Colon (tissue), 2 donors: ENCODE results near the gene STIM1.
"Not testable (repeated sequence)": the region's sequence is repeated elsewhere in the genome, so short reads cannot be mapped to it uniquely, and the experiment has no call there.

Source experiments
- FAIRE-seq: peaks from 2 replicates; lab custom pipeline; 2012; peaks lifted over from hg19 to GRCh38; lab: Jason Lieb, UNC
- donor health status: control.
- donor health status: control.

STIM1 gene

DNA sequence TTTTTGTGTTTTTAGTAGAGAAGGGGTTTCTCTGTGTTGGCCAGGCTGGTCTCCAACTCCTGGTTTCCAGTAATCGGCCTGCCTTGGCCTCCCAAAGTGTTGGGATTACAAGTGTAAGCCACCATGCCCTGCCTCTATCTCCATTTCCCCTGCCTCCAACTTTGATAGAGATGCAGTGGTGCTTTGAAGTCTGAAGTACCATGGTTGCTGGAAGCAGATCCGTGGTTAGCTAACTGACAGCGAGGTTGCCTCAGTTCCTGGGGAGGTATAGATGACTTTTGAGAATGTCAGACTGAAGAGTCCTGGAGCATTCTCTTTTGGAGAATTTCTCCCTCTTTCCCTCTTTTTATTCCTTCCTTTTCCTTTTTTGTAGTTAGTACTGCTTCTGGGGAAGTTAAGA, 127.6 kb downstream of the STIM1 start:
- FAIRE-seq, result no peak

DNA sequence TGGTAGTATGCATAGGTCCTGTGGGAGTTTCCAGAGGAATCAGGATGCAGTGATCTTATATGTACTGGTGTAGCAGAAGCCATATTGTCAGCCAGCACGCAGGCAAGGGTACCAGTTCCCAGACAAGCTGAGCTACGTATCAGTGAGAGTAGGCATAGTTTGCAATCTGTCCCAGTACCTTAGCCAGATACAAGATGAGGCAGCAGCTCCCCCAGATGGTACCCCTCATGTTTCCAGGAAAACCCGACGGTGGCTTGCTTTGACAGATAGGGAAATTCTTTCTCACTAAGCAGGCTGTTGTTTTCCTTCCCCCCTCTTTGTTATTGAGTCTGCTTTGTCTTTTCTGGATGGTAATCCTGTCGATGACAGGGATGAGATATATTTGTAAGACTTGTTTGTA, 129.4 kb downstream of the STIM1 start:
- no peak for FAIRE-seq

DNA sequence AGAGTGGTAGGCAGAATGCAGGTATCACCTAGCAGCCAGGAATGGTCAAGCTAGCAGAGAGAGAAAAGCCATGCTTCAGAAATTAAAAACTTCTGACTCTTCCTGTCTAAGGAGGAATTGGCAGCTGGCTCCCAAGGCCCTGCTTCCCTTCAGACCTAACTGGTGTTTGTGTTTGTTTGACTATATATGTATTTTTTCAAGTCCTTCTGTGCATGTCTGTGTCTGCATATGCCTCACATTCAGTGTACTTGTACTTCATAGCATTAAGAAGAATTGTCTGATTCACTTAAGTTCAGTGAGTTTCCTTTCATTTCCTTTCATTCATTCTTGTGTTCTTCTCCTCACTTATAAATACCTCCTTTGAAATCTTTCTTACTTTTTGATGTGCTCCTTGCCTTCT, 130.2 kb downstream of the STIM1 start:
- FAIRE-seq, result no peak

DNA sequence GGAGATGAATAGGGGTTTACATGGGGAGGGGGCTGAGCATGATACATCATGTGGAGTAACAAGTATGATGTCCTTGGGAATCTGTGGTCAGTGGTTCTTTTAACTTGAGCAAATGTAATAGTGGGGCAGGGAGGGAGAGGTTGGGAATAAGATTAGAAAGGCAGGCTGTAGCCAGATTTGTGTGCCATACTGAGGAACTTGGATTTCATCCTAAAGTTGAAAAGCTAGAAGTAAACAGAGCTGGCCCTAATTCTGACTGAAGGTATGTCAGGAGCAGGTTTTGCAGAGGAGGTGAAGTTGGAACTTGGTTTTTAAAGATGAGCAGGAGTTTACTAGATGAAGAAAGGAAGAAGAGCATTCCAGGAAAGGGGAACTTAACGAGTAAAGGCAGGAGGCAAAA, 130.8 kb downstream of the STIM1 start:
- no peak for FAIRE-seq

DNA sequence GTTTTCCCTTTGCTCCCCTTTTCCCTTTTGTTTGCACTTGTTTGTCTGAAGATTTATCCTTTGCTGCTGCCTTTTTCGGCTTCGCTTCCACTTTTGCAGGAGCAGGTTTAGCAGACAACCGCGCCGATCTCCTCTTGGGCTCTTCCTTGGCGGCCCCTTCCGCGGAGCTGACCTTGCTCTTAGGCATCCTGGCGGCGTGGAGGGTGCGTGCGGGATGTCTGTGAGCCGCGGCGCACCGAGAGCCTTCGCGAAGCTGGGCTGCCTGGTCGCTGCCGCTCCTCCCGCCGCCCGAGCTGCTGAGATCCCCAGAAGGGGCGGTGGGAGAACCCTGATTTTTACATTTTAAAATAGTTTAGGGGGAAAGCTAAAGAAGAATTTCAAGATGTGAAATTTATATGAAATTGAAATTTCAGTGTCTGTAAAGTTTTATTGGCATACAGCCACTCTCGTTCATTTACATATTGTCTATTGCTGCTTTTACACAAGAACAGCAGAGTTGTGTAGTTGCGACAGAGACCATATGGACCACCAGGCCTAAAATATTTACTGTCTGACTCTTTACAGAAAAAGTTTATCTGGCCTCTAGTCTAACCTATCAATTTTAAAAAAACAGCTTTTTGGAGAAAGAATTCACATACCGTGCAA, 133.9 kb downstream of the STIM1 start:
- FAIRE-seq, result no peak

DNA sequence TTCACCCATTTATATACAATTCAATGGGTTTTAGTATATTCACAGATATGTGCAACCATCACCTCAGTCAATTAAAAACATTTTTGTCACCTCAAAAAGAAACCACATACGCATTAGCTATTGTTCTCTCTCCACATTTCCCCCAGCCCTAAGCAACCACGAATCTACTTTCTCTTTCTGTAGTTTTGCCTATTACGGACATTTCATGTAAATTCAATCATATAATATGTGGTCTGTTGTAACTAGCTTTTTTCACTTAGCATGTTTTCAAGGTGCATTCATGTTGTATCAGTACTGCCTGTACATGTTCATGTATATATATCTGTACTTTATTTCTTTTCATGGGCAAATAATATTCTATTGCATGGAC, 134.4 kb downstream of the STIM1 start:
- no peak for FAIRE-seq

DNA sequence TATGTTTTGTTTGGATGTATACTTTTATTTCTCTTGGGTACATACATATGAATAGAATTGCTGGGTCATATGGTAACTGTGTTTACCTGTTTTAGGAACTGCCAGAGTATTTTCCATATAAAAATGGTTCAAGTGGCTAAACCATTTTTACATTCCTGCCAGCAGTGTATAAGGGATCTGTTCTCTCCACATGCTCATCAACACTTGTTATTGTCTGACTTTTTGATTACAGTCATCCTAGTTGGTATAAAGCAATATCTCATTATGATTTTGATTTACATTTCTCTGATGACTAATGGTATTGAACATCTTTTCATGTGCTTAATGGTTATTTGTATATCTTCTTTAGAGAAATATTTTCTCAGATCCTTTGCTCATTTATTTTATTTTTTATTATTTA, 134.9 kb downstream of the STIM1 start:
- no peak for FAIRE-seq

DNA sequence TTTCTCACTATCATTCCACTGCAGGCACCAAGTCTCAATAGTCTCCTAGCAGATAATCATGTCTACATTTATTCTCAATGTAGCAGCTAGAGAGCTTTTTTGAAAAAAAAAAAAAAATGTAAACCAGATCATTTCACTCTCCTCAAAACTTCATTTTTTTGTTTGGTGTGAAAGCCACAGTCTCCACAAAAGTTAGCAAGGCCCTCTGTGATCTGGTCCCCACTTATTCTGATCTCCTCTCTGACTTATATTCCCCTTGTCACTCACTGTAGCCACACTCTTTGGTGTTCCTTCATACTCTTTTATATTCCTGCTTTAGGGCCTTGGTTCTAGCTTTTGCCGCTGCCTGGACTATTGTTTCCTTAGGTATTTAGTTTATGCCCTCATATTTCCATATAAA, 137.5 kb downstream of the STIM1 start:
- no peak for FAIRE-seq

DNA sequence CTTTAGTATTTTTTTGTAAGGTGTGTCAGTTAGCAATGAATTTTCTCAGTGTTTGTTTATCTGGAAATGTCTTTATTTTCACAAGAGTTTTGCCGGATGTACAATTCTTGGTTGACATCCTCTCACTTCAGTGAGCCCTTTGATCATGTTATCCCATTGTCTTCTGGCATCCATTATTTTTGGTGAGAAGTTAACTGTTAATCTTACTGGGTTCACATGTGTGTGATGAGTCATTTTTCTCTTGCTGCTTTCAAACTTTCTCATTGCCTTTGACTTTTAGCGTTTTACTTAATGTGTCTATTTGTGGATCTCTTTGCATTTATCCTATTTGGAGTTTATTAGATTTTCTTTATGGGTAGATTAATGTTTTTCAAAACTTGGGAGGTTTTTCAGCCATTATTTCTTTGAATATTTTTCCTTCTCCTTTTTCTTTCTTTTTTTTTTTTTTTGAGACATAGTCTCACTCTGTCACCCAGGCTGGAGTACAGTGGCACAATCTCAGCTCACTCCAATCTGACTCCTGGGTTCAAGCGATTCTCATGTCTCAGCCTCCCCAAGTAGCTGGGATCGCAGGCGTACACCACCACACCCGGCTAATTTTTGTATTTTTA, 138.7 kb downstream of the STIM1 start:
- FAIRE-seq, result no peak

DNA sequence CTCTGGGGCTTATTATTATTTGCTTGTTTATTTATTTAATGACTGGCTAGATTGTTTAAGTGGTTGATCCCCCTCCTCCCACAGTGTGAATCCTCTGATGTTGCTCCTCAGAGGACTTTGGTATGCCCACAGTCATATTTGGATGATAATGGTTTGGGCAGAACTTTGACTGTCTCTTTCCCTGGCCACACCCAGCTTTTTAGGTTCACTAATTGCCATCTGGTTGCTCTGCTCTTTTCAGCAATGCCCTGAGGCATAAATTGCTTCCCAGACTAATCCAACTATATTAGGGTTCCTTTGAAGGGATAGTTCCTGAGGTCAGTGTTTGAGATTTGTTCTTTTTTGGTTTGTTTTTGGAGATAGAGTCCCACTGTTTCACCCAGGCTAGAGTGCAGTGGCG, 139.8 kb downstream of the STIM1 start:
- no peak for FAIRE-seq

DNA sequence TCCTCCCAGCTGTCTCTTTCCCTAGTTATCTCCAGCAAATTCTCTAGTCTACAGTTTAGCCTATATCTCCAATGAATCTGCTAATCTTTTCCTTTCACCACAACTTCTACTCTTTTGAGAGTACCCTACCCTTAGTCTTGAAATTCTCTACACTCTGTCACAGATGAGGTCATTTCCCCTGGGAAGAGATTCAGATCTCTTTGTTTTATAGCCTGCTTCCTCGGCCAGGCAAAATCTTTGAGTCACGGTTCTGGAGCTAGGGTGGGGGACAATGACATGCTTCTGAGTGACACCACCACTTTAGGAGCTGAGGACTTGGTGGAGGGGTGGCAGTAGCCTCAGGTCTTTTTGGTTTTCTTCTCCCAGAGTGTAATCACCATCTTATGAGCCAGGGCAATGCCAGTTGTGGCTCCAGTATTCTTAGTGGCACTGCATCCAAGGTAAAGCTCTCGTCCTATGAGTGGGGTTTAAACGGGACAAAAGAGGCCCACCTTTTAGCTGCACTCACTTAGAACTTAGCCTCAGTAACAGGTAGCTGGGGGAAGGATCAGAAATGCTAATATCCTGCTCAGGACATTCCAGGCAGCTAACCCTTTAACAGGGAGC, 140.6 kb downstream of the STIM1 start:
- FAIRE-seq, result no peak

DNA sequence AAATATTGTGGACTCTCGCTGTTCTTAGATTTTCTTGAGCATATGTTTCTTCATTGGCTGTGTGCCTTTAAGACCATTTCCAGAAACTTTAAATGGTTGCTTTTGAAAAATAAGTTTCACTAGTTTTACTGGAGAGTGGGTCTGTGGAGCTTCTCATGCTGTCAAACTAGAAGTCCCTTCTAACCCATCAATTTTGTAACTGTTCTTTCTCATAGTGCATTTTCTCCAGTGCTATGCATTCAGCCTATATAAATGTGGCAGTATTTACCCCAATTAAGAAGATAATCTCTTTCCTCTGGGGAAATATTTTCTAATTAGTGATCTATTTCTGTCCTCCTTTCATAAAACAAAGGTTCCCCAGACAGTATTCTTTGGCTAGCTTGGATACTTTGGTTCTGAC, 141.2 kb downstream of the STIM1 start:
- no peak for FAIRE-seq

DNA sequence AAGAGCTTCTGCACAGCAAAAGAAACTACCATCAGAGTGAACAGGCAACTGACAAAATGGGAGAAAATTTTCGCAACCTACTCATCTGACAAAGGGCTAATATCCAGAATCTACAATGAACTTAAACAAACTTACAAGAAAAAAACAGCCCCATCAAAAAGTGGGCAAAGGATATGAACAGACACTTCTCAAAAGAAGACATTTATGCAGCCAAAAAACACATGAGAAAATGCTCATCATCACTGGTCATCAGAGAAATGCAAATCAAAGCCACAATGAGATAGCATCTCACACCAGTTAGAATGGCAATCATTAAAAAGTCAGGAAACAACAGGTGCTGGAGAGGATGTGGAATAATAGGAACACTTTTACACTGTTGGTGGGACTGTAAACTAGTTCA, 149.3 kb downstream of the STIM1 start:
- FAIRE-seq, result not testable (repeated sequence)

DNA sequence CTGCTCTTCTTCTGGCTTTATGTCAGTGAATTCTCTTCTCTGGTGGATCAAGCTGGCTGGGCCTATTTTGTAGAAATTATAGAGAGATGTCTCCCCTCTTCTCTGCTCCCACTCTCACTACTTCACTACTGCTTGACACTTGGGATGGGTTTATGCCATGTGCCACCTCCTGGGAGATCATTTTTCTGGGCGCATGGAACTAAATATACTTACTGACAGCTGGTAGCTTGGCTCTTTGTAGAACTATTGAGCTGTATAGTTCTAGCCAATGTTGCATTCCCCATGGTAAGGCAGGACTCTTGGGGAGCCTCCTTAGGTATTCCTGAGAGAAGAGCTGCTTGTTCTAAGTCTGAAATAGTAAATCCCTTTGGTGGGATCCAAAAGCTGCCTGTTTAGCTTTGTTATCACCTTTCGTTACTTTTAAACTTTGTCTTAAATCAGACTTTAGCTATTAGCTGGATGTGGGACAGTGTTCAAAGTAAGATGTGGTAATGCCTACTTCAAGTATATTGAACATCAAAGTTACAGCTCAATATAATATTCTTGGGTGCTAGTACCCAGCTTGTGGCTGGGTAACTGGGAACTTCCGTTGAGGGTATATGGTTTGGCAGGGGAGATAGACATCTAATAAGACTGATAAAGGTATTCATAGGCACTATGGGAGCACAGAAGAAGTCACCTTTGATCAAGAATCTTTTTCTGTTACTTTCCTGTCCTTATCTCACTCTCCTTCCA, 151.6 kb downstream of the STIM1 start:
- FAIRE-seq, result no peak

DNA sequence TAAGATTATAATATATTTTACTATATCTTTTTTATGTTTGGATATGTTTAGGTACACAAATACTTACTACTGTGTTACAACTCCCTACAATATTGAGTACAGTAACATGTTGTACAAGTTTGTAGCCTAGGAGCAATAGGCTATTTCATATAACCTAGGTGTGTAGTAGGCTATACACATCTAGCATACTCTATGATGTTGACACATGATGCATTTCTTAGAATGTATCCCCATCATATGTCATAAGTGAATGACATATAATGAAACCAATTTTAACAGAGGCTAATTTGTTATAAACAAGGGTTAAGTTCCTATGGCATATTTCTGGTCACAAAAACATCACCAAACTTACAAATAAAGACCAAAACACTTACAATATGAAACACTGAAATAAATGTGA, 152.7 kb downstream of the STIM1 start:
- FAIRE-seq, result no peak

DNA sequence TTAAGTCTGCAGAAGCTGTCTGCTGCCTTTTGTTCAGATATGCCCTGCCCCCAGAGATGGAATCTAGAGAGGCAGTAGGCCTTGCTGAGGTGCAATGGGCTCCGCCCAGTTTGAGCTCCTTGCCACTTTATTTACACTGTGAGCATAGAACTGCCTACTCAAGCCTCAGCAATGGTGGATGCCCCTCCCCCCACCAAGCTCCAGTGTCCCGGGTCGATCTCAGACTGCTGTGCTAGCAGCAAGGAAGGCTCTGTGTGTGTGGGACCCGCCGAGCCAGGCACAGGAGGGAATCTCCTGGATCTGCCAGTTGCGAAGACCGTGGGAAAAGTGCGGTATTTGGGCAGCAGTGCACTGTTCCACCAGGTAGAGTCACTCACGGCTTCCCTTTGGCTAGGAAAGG, 161.1 kb downstream of the STIM1 start:
- FAIRE-seq, result not testable (repeated sequence)

DNA sequence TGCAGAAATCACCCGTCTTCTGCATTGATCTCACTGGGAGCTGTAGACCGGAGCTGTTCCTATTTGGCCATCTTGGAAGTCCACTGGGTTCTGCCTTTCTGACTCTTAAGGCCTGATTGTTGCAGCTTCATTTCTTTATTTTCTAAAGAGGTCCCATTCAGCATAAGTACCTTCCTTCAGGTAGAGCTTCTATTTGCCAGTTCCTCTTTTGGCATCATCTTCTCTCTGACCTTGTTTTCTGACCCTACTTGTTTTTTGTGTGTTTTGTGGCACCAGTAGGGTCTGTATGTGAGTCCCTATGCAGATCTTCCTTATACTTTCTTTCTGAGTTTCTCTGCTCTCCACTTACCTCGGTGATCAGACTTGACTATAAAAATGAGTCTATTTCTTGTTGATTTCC, 161.7 kb downstream of the STIM1 start:
- FAIRE-seq, result no peak

DNA sequence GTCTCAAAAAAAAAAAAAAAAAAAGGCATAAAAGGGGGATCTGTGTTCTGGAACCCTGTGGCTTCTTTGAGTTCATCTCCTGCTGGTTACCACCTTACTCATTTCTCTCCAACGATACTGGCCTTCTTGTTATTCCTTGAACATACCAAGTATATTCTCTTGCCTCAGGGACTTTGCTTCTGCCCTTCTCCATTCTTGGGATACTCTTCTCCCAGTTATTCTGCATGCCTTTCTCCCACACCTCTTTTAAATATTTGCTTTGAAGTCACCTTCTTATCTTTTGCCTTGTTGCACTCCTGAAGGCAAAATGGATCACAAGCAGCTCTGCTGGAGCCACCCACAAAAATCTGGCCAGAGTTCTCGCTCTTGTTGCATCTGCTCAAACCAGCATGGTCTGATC, 163.2 kb downstream of the STIM1 start:
- no peak for FAIRE-seq

DNA sequence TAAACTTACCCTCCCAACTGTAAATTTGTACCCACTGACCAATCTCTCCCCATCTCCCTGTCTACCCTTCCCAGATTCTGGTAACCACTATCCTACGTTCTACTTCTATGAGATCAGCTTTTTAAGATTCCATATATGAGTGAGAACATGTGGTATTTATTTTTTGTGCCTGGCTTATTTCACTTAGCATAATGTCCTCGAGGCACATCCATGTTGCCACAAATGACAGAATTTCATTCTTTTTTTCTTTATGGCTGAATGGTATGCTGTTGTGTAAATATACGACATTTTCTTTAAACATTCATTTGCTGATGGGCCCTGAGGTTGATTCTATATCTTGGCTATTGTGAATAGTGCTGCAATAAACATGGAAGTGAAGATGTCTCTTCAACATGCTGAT, 164.4 kb downstream of the STIM1 start:
- no peak for FAIRE-seq

DNA sequence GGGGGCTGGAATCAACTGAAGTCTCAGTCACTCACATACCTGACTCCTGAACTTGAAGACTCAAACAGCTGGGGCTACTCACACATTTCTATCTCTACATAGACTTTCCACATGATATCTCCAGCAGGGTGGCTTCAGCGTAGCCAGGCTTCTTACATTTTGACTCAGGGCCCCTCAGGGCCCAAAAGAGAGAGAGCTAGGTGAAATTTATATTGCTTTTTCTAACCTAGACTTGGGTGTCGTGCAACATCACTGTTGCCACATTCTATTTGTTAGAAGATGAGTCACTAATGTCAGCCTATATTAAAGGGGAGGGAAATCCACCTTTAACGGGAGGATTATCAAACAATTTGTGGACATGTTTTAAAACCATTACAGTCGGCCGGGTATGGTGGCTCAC, 167.2 kb downstream of the STIM1 start:
- no peak for FAIRE-seq

DNA sequence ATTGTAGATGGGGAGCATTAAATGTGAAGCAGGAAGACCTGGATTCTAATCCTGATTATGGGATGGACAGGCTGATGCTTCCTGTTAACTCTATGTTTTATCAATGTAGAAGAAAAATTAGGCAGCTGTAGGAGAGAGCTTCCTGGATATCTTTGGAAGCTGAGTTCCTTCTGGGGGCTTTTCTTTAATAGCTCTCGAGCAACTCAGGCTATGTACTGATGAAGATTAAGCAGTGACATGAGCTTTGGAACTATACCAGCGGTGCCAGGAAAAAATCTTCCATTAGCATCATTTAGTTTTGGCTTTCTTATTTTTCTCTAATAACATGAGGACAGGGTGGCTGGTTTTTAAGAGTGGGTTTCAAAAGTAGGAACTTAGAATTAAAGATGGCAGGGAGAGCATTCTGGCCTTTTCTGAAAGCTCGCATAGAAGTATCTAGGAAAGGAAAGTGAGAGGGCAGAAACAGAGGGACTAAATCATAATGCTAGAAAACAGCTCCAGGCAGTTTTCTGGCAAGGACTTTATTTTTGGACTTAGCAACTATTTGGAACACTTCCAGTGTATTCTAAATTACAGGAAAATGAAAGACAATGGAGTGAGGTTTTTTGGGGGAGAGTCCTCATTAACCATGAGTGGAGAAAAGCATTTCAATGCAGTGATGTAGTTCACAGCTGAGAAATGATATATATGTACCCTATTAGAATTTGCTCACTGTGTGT, 169.9 kb downstream of the STIM1 start:
- FAIRE-seq, result no peak

DNA sequence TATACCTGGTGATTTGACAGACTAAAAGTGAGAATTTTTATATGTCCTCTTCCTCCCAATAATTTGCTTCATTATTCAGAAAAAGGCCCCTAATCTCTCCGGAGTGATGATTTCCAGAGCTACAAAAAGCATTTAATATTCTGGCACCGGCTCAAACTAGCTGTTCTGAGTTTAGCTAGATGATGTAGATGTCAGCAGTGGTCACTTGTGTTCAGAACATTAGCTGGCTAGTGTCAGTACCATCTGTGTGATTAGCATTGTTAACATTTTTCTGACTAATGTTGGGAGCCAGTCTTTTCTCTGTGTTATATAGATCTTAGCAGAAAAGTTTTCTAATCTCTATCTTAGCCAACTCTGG, 170.5 kb downstream of the STIM1 start:
- no peak for FAIRE-seq

DNA sequence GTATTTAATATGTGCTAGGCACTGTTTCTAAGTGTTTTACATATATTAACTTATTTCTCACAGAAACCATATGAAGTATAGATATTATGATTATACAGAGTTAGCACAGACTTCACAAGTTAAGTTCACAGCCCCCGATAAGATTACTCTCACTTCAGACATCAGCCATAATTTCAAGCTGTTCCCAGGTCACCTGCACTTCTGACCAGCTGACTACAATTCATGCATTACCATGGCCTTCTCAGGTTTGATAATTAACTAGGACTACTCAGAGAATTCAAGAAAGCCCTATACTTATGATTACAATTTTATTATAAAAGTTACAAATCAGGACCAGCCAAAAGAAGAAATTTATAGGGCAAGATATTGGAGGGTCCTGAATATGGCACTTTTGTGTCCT, 170.9 kb downstream of the STIM1 start:
- no peak for FAIRE-seq
